H1 (cell line): Measurements from ENCODE around the gene MBP. TPM values are rescaled to one million over a fixed set of nuclear protein-coding genes. Genes with fewer than 3 reads are reported as not detected.
A peak's percentile ranks its signal among the peaks of the same experiment; 100 is the strongest.

Experiments
- ATF3 ChIP-seq: IDR thresholded peaks from 2 replicates; pipeline ENCODE4 v1.6.1; 2011; ENCODE audit warnings: low read depth, mild to moderate bottlenecking, low read length; ENCODE audit not compliant: insufficient read depth
- BACH1 ChIP-seq: IDR thresholded peaks from 2 replicates; pipeline ENCODE4 v1.6.1; 2012; ENCODE audit warnings: low read length, improper control_type of control experiment
- CBX8 ChIP-seq: fragments of 300-800, 300-1000 bp; sonication (generic); IDR thresholded peaks from 2 replicates; pipeline ENCODE4 v1.7.1; 2016; ENCODE audit warnings: low read depth, low read length, borderline replicate concordance
- CHD1 ChIP-seq: IDR thresholded peaks from 2 replicates; pipeline ENCODE4 v1.6.1; 2012; ENCODE audit warnings: low read depth, low read length, improper control_type of control experiment
- CREB1 ChIP-seq: IDR thresholded peaks from 2 replicates; pipeline ENCODE4 v1.6.1; 2012; ENCODE audit warnings: inconsistent platforms
- EGR1 ChIP-seq: IDR thresholded peaks from 2 replicates; pipeline ENCODE4 v1.6.1; 2011; ENCODE audit warnings: low read depth, low read length, borderline replicate concordance
- EZH2 ChIP-seq: fragments of 200-600 bp; sonication (generic); IDR thresholded peaks from 2 replicates; pipeline ENCODE4 v1.7.1; 2012; ENCODE audit warnings: low read depth, mild to moderate bottlenecking, moderate library complexity, low read length, inconsistent platforms; ENCODE audit not compliant: severe bottlenecking
- FOSL1 ChIP-seq: IDR thresholded peaks from 2 replicates; pipeline ENCODE4 v1.6.1; 2011; ENCODE audit warnings: mild to moderate bottlenecking, low read depth, low read length, moderate library complexity; ENCODE audit not compliant: insufficient read depth
- KDM5A ChIP-seq: fragments of 200-600 bp; IDR thresholded peaks from 2 replicates; pipeline ENCODE4 v1.7.1; 2012; ENCODE audit warnings: mild to moderate bottlenecking, low read length, inconsistent platforms, mixed read lengths
- PHF8 ChIP-seq: fragments of 200-600 bp; sonication (generic); conservative IDR thresholded peaks from 2 replicates; pipeline ENCODE4 v1.7.1; 2012; ENCODE audit warnings: low read depth, mild to moderate bottlenecking, inconsistent platforms, low read length, moderate library complexity
- POLR2A ChIP-seq, 2 experiments: IDR thresholded peaks; 1 replicate in 1 of 2; 2 replicates in 1 of 2; pipeline ENCODE4 v1.6.1; 2011; ENCODE audit warnings: low read depth in 2 of 2, low read length in 2 of 2, mild to moderate bottlenecking in 2 of 2; ENCODE audit errors: control extremely low read depth in 1 of 2
- POLR2AphosphoS5 ChIP-seq: IDR thresholded peaks from 2 replicates; pipeline ENCODE4 v1.6.1; 2011; ENCODE audit warnings: low read depth, low read length
- RAD21 ChIP-seq, 2 experiments: IDR thresholded peaks in 1 of 2; conservative IDR thresholded peaks in 1 of 2; 2 replicates each; pipeline ENCODE4 v1.6.1; 2011; ENCODE audit warnings: low read depth in 2 of 2, low read length in 2 of 2, improper control_type of control experiment in 1 of 2, inconsistent platforms in 1 of 2, mild to moderate bottlenecking in 1 of 2, moderate library complexity in 1 of 2
- RFX5 ChIP-seq: IDR thresholded peaks from 2 replicates; pipeline ENCODE4 v1.6.1; 2011; ENCODE audit warnings: low read depth, low read length, improper control_type of control experiment, borderline replicate concordance
- RNF2 ChIP-seq: fragments of 200-900, 300-1000 bp; sonication (generic); IDR thresholded peaks from 2 replicates; pipeline ENCODE4 v1.7.1; 2016; ENCODE audit warnings: borderline replicate concordance, low read depth, mild to moderate bottlenecking, antibody characterized with exemption, low read length; ENCODE audit not compliant: poor library complexity, severe bottlenecking; ENCODE audit errors: missing control alignments
- SAP30 ChIP-seq: fragments of 300-600 bp; sonication (generic); IDR thresholded peaks from 2 replicates; pipeline ENCODE4 v1.7.1; 2012; ENCODE audit warnings: low read length, moderate library complexity, mild to moderate bottlenecking, inconsistent platforms; ENCODE audit not compliant: insufficient read depth, insufficient replicate concordance
- SIN3A ChIP-seq, 2 experiments: IDR thresholded peaks in 1 of 2; conservative IDR thresholded peaks in 1 of 2; 2 replicates each; pipeline ENCODE4 v1.6.1; 2011 to 2012; ENCODE audit warnings: low read length in 2 of 2, improper control_type of control experiment in 1 of 2, low read depth in 1 of 2, mild to moderate bottlenecking in 1 of 2
- SIX5 ChIP-seq: IDR thresholded peaks from 2 replicates; pipeline ENCODE4 v1.6.1; 2011; ENCODE audit warnings: mild to moderate bottlenecking, low read depth, low read length
- SP1 ChIP-seq: IDR thresholded peaks from 2 replicates; pipeline ENCODE4 v1.6.1; 2011; ENCODE audit warnings: low read depth, low read length
- SP2 ChIP-seq: IDR thresholded peaks from 2 replicates; pipeline ENCODE4 v1.6.1; 2012; ENCODE audit warnings: mild to moderate bottlenecking, low read length, inconsistent platforms
- SUZ12 ChIP-seq: fragments of 200-600 bp; sonication (generic); IDR thresholded peaks from 2 replicates; pipeline ENCODE4 v1.6.1; 2012; ENCODE audit warnings: mild to moderate bottlenecking, inconsistent platforms, low read length, moderate library complexity, mixed read lengths
- TBP ChIP-seq: IDR thresholded peaks from 2 replicates; pipeline ENCODE4 v1.6.1; 2011; ENCODE audit warnings: low read depth, low read length, improper control_type of control experiment
- polyA plus RNA-seq, 7 experiments: library from polyadenylated mRNA; depleted of rRNA in 3 of 7; stranded (reverse) in 5 of 7; unstranded in 2 of 7; fragments of >200 nt in 5 of 7; fragments of 200-250 nt in 2 of 7; gene quantifications; 1 replicate in 5 of 7; 2 replicates in 1 of 7; 4 replicates in 1 of 7; pipeline versions ENCODE4 v1.2.1 to v1.2.3, GENCODE V29; 2011 to 2013; ENCODE audit warnings: missing spikeins in 2 of 7, mixed read lengths in 2 of 7
- total RNA-seq: library from RNA; stranded (reverse); fragmentation: NEBNext Ultra II Directional; extraction: Animal tissue kit (Norgen Biotek cat#: 25700); gene quantifications from 2 replicates; pipeline ENCODE4 v1.2.1, GENCODE V29; 2021

MBP gene
- total and polyA plus RNA-seq, 2 of the 8 experiments (the other 6 are each of a cell fraction or from before 2014, with no cell fraction given), result 7.7 to 19.2 TPM

DNA sequence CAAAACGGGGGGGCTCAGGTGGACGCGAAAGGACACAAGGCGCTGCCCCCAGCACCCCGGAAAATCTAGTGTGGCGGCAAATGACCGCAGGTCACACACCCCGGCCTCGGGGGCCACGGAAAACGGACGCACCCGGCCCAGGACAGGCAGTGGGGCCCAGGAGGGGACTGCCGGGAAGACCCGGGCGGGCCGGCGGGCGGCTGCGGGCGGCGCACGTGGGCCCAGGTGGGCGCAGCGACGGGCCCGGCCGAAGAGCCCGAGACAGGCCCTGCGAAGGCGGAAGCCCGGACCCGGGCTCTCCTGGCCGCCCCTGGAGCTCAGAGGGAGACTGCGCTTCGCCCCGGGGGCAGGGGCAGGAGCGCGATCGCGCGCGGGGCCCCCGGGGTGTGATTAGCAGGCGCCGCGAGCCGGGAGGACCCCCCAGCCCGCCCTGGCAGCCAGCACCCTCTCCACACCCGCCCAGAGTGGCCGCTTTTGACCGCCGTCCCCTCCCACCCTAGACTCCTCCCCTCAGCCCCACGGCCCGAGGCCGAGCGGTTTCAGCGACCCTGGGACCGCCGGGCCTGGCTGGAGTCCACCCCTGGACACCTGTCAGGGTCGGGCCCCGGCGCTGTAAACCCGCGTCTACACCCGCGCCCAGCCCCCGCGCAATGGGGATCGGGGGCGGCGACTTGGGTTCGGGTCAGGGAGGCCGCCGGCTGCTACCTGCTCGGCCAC lies 773 bp downstream of the MBP start (continued):
- TF ChIP-seq KDM5A (no peak), EZH2 (peak; percentile 45), POLR2A (IDR thresholded peaks at IDR 0.05; ENCODE audit: control extremely low read depth in 1 of 2, low read depth in 2 of 2, low read length in 2 of 2) (no peak), RFX5 (no peak), POLR2AphosphoS5 (no peak), SIX5 (no peak), CHD1 (no peak), RAD21 (IDR thresholded peaks at IDR 0.05 in 1 of 2, conservative IDR thresholded peaks at IDR 0.05 in 1 of 2; ENCODE audit: low read depth in 2 of 2, low read length in 2 of 2) (no peak), ATF3 (no peak), SUZ12 (peak; percentile 41; the same call in 1 of the 2 replicates), CREB1 (peak; percentile 53; the same call in 1 of the 2 replicates), CBX8 (no peak), RNF2 (peak; percentile 1), SAP30 (no peak), SP2 (no peak), PHF8 (no peak), TBP (no peak), BACH1 (no peak), FOSL1 (no peak), EGR1 (no peak), SIN3A (conservative IDR thresholded peaks at IDR 0.05 in 1 of 2, IDR thresholded peaks at IDR 0.05 in 1 of 2; ENCODE audit: low read depth in 1 of 2, low read length in 2 of 2) (no peak), SP1 (no peak)
